ENCODE results near the gene ACAT2. TPM values are rescaled to one million over a fixed set of nuclear protein-coding genes. Genes with fewer than 3 reads are reported as not detected.

ACAT2 gene
- total RNA-seq, result 23.3 and 33.4 TPM in 2 replicates

GRCh38 chr6:159761873-159762680, at the start of gene ACAT2:
Gene ACAT2 (plus strand): TSS chr6:159762045. CDS start chr6:159762088, 43 bp downstream.

GRCh38 chr6:159726918-159727716, 34.7 kb upstream of the ACAT2 start, which contains the start of gene WTAP:
Gene WTAP (plus strand): TSS chr6:159727506. CDS start chr6:159736266, 8,760 bp downstream.

GRCh38 chr6:159789377-159790148, 27.7 kb downstream of the ACAT2 start, which contains the start of gene TCP1:
Gene TCP1 (minus strand): TSS chr6:159789602. CDS start chr6:159789468, 134 bp downstream.

GRCh38 chr6:159790149-159790955, 28.5 kb downstream of the ACAT2 start, which contains the start of gene MRPL18:
Gene MRPL18 (plus strand): TSS chr6:159790467. CDS start chr6:159790588, 121 bp downstream.

GRCh38 chr6:159800141-159800865, 38.5 kb downstream of the ACAT2 start, which contains the start of gene PNLDC1:
Gene PNLDC1 (plus strand): TSS chr6:159800276. CDS start chr6:159800308, 32 bp downstream.

Other genes with a start within 250 kb of the ACAT2 start
- gene SOD2, start 68.8 kb upstream of the ACAT2 start, total RNA-seq, result 56.7 and 541 TPM in 2 replicates
- gene WTAP, start 34.5 kb upstream of the ACAT2 start, total RNA-seq, result 92.8 and 97.9 TPM in 2 replicates
- gene TCP1, start 27.6 kb downstream of the ACAT2 start, total RNA-seq, result 237 and 350 TPM in 2 replicates
- 40.5 and 52.6 TPM in 2 replicates for gene MRPL18, start 28.4 kb downstream of the ACAT2 start, total RNA-seq
- gene PNLDC1, start 38.2 kb downstream of the ACAT2 start, total RNA-seq, result not detected in 2 replicates
- gene MAS1, start 128.9 kb downstream of the ACAT2 start, total RNA-seq, result not detected in 2 replicates
- 107 and 119 TPM in 2 replicates for gene IGF2R, start 207.0 kb downstream of the ACAT2 start, total RNA-seq